Colon (tissue), 2 donors: Measurements from ENCODE around the gene DMAC2.
"Not testable (repeated sequence)": the region's sequence is repeated elsewhere in the genome, so short reads cannot be mapped to it uniquely, and the experiment has no call there.

Experiments used
- FAIRE-seq: peaks from 2 replicates; lab custom pipeline; 2012; peaks lifted over from hg19 to GRCh38; lab: Jason Lieb, UNC
- donor health status: control.
- donor health status: control.

The DMAC2 gene

DNA sequence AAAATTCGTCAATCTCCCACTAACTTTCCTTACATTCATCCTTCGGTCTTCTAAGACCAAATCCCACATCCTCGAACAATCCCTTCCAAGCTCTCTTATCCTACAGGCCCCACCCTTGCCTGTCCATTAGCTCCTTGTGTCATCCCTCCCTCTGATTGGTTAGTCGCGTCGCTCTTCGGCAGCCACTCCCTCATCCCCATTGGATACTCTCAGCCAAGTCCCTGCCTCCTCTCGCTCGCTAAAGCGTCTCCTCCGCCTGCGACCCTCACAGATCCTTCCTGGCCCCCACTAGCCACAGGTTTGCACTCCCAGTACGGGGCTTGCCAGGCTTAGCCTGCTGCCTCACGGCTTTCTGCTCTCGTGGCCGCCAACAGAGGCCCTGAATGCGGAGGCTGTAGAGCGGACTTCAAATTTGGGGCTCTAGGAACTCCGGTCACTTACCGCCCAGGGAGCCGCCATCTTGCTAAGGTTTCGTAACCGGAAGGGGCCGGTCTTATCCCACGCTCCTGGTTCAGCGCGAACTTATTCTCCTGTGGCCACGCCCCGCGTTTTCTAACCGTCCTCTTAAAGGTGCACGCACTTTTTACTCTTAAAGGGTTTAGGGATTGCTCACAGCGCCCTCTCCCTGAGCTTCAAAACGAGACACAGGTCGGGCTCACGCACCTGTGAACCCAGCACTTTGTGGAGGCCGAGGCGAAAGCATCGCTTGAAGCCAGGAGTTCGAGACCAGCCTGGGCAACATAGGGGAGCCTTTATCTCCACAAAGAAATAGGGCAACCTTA lies at the start of gene DMAC2:
TSS of gene DMAC2 (minus strand) at position 472 of the 782 bp plus-strand sequence. CDS start at position 459, 13 bp downstream.
- FAIRE-seq, result peak; percentile 49

DNA sequence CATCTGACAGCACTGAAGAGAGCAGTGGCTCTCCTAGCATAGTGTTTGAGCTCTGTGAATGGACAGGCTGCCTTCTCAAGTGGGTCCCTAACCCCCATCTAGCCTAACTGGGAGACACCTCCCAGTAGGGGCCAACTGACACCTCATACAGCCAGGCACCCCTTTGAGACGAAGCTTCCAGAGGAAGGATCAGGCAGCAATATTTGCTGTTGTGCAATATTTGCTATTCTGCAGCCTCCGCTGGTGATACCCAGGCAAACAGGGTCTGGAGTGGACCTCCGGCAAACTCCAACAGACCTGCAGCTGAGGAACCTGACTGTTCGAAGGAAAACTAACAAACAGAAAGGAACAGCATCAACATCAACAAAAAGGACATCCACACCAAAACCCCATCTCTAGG lies 47.2 kb upstream of the DMAC2 start:
- FAIRE-seq, result not testable (repeated sequence)

DNA sequence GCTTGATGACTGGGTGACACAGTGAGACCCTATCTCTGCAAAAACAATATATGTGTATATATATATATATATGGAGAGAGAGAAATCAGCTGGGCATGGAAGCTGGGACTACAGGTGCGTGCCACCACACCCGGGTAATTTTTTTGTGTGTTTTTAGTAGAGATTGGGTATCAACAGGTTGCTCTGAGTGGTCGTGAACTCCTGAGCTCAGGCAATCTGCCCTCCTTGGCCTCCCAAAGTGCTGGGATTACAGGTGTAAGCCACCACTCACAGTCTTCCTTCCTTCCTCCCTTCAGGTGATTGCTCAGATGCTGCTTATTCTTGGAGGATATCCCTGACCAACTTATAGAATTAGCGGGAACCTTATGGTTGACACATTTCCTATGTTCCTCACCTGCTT lies 45.1 kb upstream of the DMAC2 start:
- no peak for FAIRE-seq

DNA sequence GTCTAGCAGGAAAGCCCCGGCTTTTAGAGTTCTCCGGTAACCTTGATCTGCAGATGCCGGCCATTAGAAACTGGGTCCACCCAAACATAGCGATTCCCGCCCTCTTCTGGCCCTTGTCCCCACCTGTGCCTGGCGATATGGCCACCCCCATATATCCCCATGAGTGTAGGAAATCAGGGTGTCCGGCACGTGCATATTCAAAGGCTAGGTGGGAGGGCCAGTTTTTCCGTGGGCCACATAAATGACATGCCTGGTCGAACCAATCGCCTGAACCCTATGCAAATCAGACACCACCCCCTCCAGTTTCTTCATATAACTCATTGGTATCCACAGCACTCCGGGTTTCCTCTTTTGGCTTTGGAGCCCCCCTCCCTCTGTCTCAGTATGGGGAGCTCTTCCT lies 40.6 kb upstream of the DMAC2 start:
- FAIRE-seq, result no peak

DNA sequence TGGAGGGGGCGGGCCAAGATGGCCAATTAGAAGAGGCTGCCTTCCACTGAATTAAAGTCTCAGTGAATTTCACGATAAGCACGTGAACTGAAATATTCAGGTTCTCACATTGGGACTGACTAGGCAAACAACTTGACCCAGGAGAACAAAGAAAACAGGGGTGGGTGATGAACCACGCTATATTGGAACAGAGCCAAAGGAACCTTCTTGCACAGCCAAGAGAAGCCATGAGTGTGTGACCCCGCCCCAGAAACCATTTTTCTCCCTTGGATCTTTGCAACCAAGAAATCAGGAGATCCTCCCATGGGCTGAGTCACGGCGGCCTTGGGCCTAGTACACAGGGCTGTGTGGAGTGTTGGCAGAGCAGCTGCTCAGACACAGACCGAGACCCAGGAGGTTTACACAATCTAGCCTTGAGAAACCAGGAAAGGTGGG lies 40.1 kb upstream of the DMAC2 start:
- FAIRE-seq, result no peak

DNA sequence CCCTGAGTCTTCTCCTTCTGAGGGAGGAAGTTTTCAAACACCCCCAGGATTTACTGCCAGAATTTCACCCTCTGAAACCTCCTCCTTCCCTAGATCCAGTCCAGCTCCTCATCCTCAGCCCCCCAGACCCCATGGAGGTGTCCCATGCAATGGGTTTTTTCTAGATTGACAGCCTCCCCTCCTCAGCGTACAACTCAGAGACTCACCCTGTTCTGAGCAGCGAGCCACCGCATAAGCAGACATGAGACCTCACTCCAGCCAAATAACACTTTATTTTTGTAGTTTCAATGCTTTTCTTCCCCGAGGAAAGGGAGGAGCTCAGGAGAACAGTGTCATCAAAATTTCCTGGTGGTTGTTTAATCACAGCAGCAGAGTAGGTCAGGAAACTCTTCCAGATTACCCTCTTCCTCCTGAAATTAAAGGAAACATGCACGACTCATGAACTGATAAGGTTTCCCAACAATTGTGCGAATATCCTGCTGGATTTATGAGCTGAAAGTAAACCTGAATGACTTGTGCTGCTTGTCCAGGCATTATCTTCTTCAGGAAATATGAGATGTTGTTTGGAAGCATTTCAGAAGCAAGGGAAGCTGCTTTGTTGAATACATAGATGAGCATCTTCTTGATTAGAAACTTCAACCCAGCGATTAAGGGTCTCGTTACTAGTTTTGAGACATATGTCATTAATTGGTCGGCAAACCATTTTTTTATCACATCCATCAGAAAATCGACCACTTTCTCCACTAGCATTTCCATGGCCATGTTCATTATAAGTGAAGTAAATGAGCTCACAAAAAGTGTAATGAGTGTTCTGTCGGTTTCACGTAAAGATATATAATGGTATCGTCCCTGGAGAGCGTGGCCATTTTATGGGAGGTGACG lies 39.4 kb upstream of the DMAC2 start:
- FAIRE-seq, result no peak

DNA sequence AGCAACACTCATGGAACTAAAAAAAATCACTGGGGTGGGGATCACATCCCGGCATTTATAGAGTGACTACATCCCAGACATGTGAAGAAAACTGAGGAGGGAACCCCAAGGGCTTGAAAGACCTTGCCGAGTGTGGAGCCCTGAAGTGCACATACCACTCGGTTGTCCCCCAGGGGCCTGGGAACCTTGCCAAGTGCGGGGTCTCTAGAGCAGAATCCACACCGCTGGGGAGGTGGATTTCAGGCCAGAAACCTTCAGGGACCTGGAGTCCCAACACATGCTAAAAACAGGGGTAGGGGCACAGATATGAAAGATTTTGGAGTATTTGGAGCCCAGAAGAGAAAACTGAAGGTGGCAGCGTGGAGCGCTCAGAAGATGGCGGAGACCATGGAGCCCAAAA lies 38.5 kb upstream of the DMAC2 start:
- FAIRE-seq, result no peak

DNA sequence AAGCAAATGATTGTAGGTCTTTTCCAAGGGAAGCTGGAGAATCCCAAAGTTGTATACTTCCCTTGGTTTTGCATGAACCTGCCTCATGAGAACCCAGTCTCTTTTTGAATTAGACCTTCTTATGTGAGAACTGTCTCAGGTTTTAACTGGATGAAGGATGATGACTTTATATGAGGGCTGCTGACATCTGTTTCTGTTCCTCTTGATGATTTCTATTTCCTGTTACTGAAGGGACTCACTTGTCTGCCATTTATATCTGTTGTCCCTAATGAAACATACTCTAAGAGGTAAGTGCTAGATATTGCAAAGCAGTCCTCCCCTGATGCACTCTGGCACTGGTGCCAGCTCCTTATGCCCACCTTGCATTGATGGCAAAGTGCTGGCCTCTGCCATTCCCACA lies 36.9 kb upstream of the DMAC2 start:
- FAIRE-seq, result no peak

DNA sequence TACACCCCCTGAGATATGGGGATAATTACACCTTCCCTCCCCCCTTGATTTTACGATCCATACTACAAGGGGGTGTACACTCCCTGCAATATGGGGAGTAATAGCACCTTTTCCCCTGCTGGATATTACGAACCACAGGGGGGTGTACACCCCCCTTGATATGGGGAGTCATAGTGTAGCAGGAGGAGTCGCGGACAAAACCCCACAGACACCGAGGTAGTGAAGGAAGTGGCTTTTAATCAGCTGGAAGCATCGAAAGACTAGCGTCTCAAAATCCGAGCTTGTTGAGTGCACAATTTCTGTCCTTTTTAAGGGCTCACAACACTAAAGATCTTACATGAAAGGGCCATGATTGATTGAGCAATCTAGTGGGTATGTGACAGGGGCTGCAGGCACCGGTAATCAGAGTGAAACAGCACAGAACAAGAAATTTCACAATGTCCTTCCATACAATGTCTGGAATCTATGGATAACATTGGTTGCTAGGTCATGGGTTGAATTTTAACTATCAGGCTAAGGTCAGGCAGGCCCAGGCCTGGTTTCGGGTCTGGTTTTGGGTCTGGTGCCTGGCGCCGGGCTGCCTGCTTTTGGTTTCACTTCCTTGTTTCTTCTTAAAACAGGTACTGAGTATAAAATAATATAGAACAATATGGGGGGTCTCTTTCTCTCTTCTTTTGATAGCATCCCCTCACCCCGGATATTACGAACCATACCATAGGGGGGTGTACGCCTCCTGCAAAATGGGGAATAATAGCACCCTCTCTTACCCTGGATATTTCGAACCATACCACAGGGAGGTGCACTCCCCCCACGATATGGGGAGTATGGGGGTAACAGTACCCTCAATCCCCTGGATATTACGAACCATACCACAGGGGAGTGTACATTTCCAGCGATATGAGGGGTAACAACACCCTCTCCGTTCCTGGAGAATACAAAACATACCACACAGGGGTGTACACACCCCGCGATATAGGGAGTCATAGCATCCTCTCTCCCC lies 23.8 kb upstream of the DMAC2 start:
- not testable (repeated sequence) for FAIRE-seq

DNA sequence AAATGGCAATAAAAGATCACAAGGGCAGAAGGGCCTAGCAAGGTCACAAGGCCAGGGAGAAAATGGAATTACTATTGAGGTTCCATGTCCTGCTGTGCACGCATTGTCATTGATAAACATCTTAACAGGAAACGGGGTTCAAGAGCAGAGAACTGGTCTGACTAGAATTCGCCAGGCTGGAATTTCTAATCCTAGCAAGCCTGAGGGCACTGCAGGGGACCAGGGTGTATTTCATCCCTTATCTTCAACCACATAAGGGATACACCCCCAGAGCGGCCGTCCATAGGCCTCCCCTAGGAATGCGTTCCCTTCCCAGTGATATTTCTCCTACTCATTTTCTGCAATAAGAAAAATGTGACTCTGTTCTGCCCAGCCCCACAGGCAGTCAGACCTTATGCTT lies 22.8 kb upstream of the DMAC2 start:
- FAIRE-seq, result no peak

DNA sequence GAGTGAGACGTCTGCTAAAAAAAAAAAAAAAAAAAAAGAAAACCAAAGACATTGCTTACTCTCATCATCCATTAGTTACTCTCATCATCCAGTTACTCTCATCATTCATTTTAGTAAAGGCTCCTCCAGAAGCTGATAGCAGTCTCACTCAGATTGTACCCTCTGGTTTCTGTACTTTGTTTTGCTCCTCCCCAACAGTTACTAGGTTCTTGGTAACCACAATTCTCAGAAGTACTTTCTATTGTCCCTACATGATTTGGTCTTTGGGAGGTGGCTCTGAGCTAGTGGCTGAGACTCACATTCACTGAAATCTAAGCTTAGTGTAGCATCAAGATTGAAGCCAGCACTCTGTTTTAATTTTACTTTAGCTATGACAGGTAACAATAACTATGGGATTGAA lies 17.5 kb upstream of the DMAC2 start:
- FAIRE-seq, result no peak

DNA sequence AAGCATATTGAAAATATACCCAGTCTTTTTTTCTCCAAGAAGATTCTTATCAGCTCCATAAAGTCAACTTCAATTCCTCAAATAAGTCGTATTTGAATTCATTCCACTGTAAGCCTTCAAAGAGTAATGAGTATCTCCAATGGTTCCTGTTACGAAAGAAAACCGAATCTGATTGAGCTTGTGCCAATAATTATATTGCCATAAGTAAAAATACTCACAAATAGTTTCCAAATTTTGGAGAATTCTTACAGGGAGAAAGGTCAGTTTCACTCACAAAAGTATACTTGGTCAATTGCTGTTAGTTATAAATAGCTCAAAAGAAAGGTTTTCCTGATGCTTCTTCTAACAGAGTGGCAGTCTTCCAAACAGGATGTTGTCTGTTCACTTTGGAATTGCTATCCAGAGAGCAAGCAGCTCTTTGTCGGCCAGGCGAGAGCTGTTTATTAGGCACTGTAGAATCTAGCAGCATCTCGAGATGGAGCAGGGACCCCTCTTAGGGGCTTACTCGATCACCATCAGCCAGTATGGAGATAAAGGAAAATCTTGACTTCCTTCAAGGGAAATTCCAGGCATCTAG lies 16.7 kb upstream of the DMAC2 start:
- no peak for FAIRE-seq

DNA sequence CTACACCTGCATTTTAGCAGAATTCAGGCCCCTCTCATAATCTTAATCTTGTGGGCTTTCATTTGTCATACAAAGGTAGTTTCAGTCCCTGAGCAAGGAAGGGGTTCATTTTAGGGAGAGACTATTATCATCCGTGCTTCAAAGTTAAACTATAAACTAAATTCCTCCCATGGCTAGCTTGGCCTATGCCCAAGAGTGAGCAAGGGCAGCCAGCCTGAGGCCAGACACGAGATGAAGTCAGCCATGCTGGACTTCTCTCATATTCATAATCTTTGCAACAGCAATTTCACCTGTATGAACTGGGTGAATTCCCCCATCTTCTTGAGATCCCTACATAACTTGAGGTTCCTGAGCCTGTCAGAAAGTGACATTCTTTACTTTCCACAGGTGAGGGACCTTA lies 16.2 kb upstream of the DMAC2 start:
- FAIRE-seq, result no peak

DNA sequence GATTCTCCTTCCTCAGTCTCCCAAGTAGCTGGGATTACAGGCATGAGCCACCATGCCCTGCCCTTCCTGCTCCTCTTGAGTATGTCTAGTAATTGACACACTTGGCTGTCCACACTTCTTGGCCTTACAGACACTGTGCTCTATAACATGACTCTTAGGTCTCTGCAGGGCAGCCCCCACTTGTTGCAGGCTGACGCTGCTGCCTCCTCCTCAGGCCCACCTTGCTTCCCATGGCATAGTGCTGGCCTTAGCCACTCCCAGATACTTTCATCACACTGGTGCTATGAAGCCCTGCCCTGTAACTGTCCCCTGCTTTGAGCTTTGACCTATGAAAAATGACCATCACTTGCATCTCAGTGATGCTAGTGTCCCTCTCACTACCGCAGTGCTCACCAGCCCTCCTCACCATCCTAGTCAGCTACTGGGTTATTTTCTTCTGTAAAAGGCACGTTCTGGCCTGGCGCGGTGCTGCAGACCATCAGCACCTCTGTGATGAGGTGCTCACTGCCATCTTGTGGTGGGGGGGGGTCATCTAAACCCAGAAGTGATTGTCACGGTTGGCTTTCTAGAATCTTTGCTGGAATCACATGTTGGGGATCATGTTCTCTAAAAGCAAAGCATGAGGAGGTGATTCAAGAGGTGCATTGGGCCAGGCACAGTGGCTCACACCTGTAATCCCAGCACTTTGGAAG lies 13.0 kb upstream of the DMAC2 start:
- FAIRE-seq, result no peak

DNA sequence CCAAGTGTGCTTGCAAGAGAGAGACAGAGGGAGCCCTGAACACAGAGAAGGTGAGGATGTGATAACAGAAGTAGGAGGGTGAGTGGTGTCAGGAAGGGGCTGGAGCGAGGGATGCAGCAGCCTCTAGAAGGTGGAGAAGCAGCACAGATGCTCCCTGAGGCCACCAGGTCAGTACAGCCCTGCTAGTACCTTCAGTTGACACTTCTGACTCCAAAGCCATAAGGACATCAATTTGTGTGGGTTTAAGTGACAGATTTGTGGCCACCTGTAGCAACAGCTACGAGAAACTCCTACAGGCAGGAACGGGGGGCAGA lies 10.1 kb upstream of the DMAC2 start:
- no peak for FAIRE-seq

DNA sequence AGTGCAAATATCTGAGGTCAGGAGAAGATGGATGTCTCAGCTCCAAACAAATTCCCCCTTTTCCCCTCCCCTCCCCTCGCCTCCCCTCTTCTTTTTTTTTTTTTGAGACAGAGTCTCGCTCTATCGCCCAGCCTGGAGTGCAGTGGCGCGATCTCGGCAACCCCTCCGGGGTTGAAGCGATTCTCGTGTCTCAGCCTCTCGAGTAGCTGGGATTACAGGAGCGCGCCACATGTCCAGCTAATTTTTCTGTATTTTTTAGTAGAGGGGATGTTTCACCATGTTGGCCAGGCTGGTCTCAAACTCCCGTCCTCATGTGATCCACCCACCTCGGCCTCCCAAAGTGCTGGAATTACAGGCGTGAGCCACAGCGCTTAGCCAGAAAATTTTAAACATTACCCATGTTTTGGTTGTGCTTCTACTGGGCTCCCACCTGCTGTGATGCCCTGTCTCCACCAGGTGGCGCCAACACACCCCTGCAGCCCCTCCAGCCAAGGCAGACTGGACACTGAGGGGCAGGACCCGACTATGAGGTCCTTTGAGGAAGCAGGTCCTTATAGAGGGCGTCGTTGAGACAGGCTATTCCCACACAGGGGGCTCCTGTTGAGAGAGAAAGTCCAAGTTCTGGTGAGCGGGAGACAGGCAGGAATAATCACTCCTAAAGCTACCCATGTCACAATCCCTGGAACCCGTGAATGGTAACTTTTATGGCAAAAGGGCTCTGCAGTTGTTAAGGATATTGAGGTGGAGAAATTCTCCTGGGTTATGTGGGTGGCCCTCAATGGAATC lies 9.6 kb upstream of the DMAC2 start:
- no peak for FAIRE-seq

DNA sequence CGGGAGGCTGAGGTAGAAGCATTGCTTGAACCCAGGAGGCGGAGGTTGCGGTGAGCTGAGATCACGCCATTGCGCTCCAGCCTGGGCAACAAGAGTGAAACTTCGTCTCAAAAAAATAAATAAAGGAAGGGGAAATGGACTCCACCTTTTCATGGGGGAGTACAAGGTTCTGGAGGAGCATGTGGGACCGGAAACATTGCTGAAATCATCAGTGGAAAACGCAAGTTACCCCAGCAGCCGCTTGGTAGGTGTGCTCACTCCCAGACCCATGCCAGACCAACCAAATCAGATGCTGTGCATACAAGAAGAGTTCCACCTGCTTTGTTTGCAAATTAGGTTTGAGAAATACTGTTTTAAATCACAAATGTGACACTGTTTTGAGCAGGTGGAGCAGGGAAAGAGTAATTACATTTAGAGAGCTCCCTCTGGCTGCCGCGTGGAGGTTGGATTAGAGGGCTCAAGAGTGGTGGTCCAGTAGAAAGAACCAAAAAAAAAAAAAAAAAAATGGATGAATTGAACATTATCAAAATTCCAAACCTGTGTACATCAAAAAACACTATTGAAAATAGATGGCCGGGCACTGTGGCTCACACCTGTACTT lies 8.1 kb upstream of the DMAC2 start:
- FAIRE-seq, result no peak

DNA sequence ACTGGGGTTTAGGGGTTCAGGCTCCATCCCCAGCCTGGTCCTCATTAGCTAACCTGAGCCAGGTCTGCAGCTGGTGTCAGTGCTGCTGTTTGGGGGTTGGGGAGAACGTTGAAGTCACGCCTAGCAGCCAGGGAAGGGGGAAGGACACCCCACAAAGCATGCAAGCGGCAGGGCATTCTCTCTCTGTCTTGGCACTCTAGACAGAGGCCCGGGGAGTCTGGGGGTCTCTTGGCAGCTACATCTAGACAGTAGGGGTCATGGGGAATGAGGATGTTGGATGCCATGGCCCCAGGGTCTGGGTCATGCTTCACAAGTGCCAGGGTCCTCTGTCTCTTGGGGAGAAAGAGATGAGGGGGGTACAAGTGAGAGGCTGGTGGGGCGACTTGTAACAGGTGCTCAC lies 5.9 kb upstream of the DMAC2 start:
- no peak for FAIRE-seq

DNA sequence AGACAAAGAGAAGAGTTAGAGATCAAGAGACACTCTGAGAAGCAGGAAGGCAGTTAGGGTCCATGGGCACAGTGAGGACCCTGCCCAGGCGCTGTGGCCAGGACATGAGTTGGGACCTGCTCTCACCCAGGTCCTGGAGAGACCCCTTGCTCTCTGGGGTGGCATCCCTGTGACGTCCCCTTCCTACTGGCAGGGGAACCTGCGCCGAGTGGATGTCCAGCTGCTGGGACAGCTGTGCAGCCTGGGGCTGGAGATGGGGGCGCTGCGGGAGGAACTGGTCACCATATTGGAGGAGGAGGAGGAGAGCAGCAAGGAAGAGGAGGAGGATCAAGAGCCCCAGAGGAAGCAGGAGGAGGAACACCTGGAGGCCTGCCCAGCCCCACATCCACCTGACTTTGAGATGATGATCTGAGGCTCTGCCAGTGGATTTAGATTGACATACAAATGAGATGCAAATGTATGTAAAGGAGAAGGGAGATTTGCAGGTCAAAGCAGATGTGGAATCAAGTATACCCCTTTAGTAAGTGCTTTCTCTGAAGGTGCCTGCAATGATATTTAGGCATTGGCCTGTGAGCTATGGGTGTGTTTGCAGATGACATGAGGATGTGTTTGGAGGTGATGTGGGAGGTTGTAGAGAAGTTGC lies 4.2 kb upstream of the DMAC2 start:
- no peak for FAIRE-seq
